ENCODE measurements around the gene RAD9A.

RAD9A gene

DNA sequence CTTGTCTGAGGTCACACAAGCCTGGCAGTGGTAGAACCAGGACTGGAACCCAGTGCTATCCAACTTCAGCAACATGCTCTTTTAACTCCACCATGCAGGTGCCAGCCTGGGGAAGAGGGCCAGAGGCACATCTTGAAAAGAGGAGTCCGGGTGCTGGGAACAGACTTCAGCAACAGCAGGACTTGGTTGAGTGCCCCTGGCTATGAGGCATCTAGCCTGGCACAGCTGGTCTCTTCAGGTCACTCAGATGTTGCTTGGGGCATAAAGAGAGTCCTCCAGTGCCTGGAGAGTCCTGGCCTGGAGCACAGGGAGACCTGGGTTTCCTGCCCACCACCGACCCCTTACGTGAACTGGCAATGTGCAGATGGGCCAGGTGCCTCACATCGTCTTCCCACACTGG is 13.2 kb upstream of the RAD9A start:
- POLR2A ChIA-PET = interaction anchor here (0.7 to 1.3 kb wide), 3 partner anchors 13 to 24 kb away, joined by 3 to 4 read pairs (median 3); partner anchors contain the start of gene RAD9A
- no peak for TF ChIP-seq ZNF529 (tag by site-specific recombination; IDR thresholded peaks at IDR 0.05; ENCODE audit: insufficient replicate concordance)
- no peak for TF ChIP-seq ZNF302 (tag by site-specific recombination; IDR thresholded peaks at IDR 0.05; ENCODE audit: low read depth)
- TF ChIP-seq, protein P1, sequence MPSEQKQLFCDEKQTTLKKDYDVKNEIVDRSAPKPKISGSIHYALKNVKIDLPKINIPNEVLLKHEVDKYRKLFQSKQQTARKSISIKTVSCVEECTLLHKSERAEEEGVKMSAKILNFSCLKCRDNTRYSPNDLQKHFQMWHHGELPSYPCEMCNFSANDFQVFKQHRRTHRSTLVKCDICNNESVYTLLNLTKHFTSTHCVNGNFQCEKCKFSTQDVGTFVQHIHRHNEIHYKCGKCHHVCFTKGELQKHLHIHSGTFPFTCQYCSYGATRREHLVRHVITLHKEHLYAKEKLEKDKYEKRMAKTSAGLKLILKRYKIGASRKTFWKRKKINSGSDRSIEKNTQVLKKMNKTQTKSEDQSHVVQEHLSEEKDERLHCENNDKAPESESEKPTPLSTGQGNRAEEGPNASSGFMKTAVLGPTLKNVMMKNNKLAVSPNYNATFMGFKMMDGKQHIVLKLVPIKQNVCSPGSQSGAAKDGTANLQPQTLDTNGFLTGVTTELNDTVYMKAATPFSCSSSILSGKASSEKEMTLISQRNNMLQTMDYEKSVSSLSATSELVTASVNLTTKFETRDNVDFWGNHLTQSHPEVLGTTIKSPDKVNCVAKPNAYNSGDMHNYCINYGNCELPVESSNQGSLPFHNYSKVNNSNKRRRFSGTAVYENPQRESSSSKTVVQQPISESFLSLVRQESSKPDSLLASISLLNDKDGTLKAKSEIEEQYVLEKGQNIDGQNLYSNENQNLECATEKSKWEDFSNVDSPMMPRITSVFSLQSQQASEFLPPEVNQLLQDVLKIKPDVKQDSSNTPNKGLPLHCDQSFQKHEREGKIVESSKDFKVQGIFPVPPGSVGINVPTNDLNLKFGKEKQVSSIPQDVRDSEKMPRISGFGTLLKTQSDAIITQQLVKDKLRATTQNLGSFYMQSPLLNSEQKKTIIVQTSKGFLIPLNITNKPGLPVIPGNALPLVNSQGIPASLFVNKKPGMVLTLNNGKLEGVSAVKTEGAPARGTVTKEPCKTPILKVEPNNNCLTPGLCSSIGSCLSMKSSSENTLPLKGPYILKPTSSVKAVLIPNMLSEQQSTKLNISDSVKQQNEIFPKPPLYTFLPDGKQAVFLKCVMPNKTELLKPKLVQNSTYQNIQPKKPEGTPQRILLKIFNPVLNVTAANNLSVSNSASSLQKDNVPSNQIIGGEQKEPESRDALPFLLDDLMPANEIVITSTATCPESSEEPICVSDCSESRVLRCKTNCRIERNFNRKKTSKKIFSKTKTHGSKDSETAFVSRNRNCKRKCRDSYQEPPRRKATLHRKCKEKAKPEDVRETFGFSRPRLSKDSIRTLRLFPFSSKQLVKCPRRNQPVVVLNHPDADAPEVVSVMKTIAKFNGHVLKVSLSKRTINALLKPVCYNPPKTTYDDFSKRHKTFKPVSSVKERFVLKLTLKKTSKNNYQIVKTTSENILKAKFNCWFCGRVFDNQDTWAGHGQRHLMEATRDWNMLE (tag by site-specific recombination; conservative IDR thresholded peaks at IDR 0.05; ENCODE audit: low read depth) = no peak
- TF ChIP-seq, protein P2, sequence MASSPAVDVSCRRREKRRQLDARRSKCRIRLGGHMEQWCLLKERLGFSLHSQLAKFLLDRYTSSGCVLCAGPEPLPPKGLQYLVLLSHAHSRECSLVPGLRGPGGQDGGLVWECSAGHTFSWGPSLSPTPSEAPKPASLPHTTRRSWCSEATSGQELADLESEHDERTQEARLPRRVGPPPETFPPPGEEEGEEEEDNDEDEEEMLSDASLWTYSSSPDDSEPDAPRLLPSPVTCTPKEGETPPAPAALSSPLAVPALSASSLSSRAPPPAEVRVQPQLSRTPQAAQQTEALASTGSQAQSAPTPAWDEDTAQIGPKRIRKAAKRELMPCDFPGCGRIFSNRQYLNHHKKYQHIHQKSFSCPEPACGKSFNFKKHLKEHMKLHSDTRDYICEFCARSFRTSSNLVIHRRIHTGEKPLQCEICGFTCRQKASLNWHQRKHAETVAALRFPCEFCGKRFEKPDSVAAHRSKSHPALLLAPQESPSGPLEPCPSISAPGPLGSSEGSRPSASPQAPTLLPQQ (tag by site-specific recombination; IDR thresholded peaks at IDR 0.05) = no peak
- TF ChIP-seq ZNF600 (tag by site-specific recombination; IDR thresholded peaks at IDR 0.05) = no peak
- no peak for TF ChIP-seq ZNF404 (tag by site-specific recombination; IDR thresholded peaks at IDR 0.05)
- TF ChIP-seq ZNF555 (tag by site-specific recombination; conservative IDR thresholded peaks at IDR 0.05) = no peak
- TF ChIP-seq GLIS1 (tag by site-specific recombination; IDR thresholded peaks at IDR 0.05) = no peak
- TF ChIP-seq ZNF140 (tag by site-specific recombination; IDR thresholded peaks at IDR 0.05) = no peak
- Histone ChIP-seq H3K4me1 (ENCODE audit: control insufficient read depth, insufficient read depth, low read length) (peaks cover 3% of the 10 kb centered on the region; the same call in 1 of the 2 replicates), H3K4me3 (ENCODE audit: low read depth, low read length) (no peak overlapping the region), H3K36me3 (ENCODE audit: control insufficient read depth in 2 of 2, insufficient read depth in 1 of 2, low read length in 2 of 2) (no peaks in the 10 kb centered on the region), H3K27ac (ENCODE audit: extremely low read depth, low read depth, low read length) (no peak overlapping the region), H3K9me3 (ENCODE audit: control insufficient read depth, insufficient read depth, low read depth, low read length) (no peaks in the 10 kb centered on the region)
- CTCF ChIA-PET = interaction anchor here (1.5 to 30.4 kb wide), 4 partner anchors 3 to 33 kb away, joined by 7 to 898 read pairs (median 454); partner anchors contain the start of genes CLCF1, POLD4 and RAD9A

DNA sequence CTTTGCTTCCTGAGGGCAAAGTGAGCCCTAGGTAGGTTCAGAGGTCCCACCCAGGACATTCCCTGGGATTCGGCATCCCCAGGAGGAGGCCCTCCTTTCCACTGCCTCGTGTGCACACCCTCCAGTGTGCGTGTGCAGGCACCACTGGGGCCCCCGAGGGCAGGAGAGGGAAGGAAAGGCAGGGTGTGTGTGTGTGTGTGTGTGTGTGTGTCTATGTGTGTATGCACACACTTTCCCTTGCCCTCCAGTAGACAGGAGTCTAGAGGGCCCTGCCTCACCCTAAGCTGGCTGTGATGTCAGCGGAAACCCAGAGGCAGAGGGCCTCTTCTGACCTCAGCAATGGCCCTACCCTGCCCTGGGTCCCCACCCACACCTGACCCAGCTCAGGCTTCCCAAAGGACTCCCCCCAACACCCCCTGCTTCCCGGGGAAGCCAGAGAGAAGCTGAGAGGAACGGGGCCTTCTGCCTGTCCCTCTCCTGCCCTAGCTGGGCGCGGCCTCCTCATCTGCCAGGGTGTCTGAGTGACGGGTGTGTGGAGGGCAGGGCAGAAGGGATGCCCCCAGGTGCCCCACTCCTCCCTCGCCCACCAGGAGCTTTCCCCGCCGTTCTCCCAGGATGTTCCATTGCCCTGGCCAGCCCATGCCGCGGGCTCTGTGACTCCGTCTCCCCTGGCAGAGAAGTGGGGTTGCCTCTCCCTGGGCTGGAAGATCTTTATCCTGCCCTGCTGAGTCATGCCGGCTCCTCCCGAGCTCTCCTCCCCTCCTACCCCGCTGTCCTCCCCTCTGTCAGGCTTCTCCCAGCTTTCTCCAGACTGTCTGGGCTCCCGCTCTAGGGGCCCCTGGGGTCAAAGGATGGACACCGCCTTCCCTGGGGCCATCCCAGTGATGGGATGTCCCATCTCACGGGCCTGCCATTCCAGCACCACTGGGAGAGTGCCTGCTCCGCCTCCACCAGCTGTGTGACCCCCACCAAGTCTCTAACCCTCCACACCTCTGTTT is 12.4 kb upstream of the RAD9A start:
- Histone ChIP-seq H3K9me3 (ENCODE audit: control insufficient read depth, insufficient read depth, low read depth, low read length) (no peaks in the 10 kb centered on the region), H3K4me1 (ENCODE audit: control insufficient read depth, insufficient read depth, low read length) (peaks cover 2% of the 10 kb centered on the region; the same call in 1 of the 2 replicates), H3K36me3 (ENCODE audit: control insufficient read depth in 2 of 2, insufficient read depth in 1 of 2, low read length in 2 of 2) (no peaks in the 10 kb centered on the region), H3K27ac (ENCODE audit: extremely low read depth, low read depth, low read length) (no peak overlapping the region), H3K4me3 (ENCODE audit: low read depth, low read length) (no peak overlapping the region)
- ChIA-PET POLR2A (interaction anchor here (1.1 to 1.3 kb wide), 2 partner anchors 13 to 25 kb away, joined by 3 to 4 read pairs; partner anchors contain the start of gene RAD9A), CTCF (interaction anchor here (0.6 to 25.6 kb wide), 7 partner anchors 10 to 253 kb away, joined by 3 to 898 read pairs (median 4); partner anchors contain the start of genes CLCF1 and POLD4)
- TF ChIP-seq ZNF76 (tag by site-specific recombination; IDR thresholded peaks at IDR 0.05; ENCODE audit: borderline replicate concordance, low read depth) (no peak), ZNF776 (tag by site-specific recombination; IDR thresholded peaks at IDR 0.05; ENCODE audit: borderline replicate concordance) (no peak), ZNF843 (tag by site-specific recombination; IDR thresholded peaks at IDR 0.05) (no peak), KLF17 (tag by site-specific recombination; IDR thresholded peaks at IDR 0.05) (peak; percentile 86), ZNF175 (tag by site-specific recombination; IDR thresholded peaks at IDR 0.05) (no peak), PRDM1 (tag by site-specific recombination; IDR thresholded peaks at IDR 0.05) (0 out of 2 replicates have a peak, but pooled peaks have one; percentile 43), ZNF366 (tag by site-specific recombination; conservative IDR thresholded peaks at IDR 0.05) (no peak), ZNF701 (tag by site-specific recombination; IDR thresholded peaks at IDR 0.05) (no peak), ZNF174 (tag by site-specific recombination; IDR thresholded peaks at IDR 0.05) (no peak), IKZF3 (tag by site-specific recombination; IDR thresholded peaks at IDR 0.05) (no peak), GLIS2 (tag by site-specific recombination; IDR thresholded peaks at IDR 0.05) (no peak), ZNF184 (tag by site-specific recombination; IDR thresholded peaks at IDR 0.05) (no peak)
- TF ChIP-seq, protein P3, sequence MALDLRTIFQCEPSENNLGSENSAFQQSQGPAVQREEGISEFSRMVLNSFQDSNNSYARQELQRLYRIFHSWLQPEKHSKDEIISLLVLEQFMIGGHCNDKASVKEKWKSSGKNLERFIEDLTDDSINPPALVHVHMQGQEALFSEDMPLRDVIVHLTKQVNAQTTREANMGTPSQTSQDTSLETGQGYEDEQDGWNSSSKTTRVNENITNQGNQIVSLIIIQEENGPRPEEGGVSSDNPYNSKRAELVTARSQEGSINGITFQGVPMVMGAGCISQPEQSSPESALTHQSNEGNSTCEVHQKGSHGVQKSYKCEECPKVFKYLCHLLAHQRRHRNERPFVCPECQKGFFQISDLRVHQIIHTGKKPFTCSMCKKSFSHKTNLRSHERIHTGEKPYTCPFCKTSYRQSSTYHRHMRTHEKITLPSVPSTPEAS (tag by site-specific recombination; IDR thresholded peaks at IDR 0.05) = peak; percentile 63; the same call in 1 of the 2 replicates
- TF ChIP-seq, protein P4, sequence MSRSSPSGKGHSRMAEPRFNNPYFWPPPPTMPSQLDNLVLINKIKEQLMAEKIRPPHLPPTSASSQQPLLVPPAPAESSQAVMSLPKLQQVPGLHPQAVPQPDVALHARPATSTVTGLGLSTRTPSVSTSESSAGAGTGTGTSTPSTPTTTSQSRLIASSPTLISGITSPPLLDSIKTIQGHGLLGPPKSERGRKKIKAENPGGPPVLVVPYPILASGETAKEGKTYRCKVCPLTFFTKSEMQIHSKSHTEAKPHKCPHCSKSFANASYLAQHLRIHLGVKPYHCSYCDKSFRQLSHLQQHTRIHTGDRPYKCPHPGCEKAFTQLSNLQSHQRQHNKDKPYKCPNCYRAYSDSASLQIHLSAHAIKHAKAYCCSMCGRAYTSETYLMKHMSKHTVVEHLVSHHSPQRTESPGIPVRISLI (tag by site-specific recombination; IDR thresholded peaks at IDR 0.05) = no peak

All from HEK293 (cell line).